Measurements from ENCODE around the gene B3GNT8. TPM values are rescaled to one million over a fixed set of nuclear protein-coding genes. Genes with fewer than 3 reads are reported as not detected.

Gene B3GNT8
- total and polyA plus RNA-seq, 2 experiments from 2014 or later = 0.71 to 1.8 TPM

- TF ChIP-seq NANOG (IDR thresholded peaks at IDR 0.05; ENCODE audit: borderline replicate concordance) (no peak), REST (IDR thresholded peaks at IDR 0.05; ENCODE audit: unreplicated experiment) (no peak), STAT1 (IDR thresholded peaks at IDR 0.05; ENCODE audit: unreplicated experiment) (no peak), CREB1 (CRISPR knock-in tag; IDR thresholded peaks at IDR 0.05; ENCODE audit: low read depth) (no peak)
Measured at GRCh38 chr19:41395355-41395754, 31.8 kb downstream of the B3GNT8 start (continued).

- DNase-seq (ENCODE audit: low spot score) = no peak
- Histone ChIP-seq H3K9me2 (ENCODE audit: insufficient read depth) (no peaks in the 10 kb centered on the region), H4K20me1 (replicated peaks; ENCODE audit: insufficient read depth) (peaks cover 12% of the 10 kb centered on the region; the same call in 1 of the 2 replicates), H3K79me2 (replicated peaks; ENCODE audit: insufficient read depth) (peaks cover 19% of the 10 kb centered on the region), H3K4me3 (no peak overlapping the region), H3K36me3 (ENCODE audit: insufficient read depth) (peaks cover 13% of the 10 kb centered on the region; the same call in 1 of the 2 replicates), H3K4me1 (ENCODE audit: insufficient read depth) (peaks cover 7% of the 10 kb centered on the region; the same call in 1 of the 2 replicates), H2AFZ (no peak overlapping the region), H3K27me3 (ENCODE audit: insufficient read depth) (no peaks in the 10 kb centered on the region), H3F3A (replicated peaks; ENCODE audit: low read depth) (no peaks in the 10 kb centered on the region), H3K4me2 (no peak overlapping the region), H3K27ac (ENCODE audit: low read depth) (no peak overlapping the region)
- Mint-ChIP-seq H3K9me3 (no peaks in the 10 kb centered on the region), H3K4me3 (no peak overlapping the region), H3K27ac (no peak overlapping the region), H3K4me1 (peaks cover 10% of the 10 kb centered on the region), H3K36me3 (ENCODE audit: low read depth) (peaks cover 41% of the 10 kb centered on the region), H3K27me3 (ENCODE audit: insufficient read depth, low read depth, poor library complexity) (peaks cover 7% of the 10 kb centered on the region)
- no peak for TF ChIP-seq REST (IDR thresholded peaks at IDR 0.05; ENCODE audit: unreplicated experiment)
- no peak for TF ChIP-seq JUNB (IDR thresholded peaks at IDR 0.05; ENCODE audit: unreplicated experiment)
- no peak for TF ChIP-seq ETS1 (IDR thresholded peaks at IDR 0.05)
- no peak for TF ChIP-seq ZNF462 (CRISPR knock-in tag; IDR thresholded peaks at IDR 0.05)
- no peak for ATAC-seq
Measured at GRCh38 chr19:41392775-41393174, 34.4 kb downstream of the B3GNT8 start.

Data from GM23338 (cell line).